OCI-LY3 (cell line): ENCODE data around the gene LAMC2.
A peak's percentile ranks its signal among the peaks of the same experiment; 100 is the strongest.

Experiments
- H2AFZ ChIP-seq: fragments of 200-600, 300-600 bp; shearing (Covaris generic); 2 replicates; pipeline ENCODE4 v1.6.0; 2014; ENCODE audit warnings: antibody characterized with exemption, low read depth, low read length
- H3K27ac ChIP-seq: fragments of 200-600, 300-600 bp; sonication (generic); 2 replicates; pipeline ENCODE4 v1.5.1; 2014; ENCODE audit warnings: mild to moderate bottlenecking, low read length, moderate library complexity, mixed read lengths
- H3K27me3 ChIP-seq: fragments of 200-600, 300-600 bp; sonication (generic); 2 replicates; pipeline ENCODE4 v1.6.1; 2014; ENCODE audit warnings: low read depth, low read length, mixed read lengths
- H3K36me3 ChIP-seq: fragments of 200-600, 300-600 bp; sonication (generic); replicated peaks from 2 replicates; pipeline ENCODE3; 2014; ENCODE audit warnings: low read depth, low read length, mixed read lengths
- H3K4me1 ChIP-seq: fragments of 300-600, 200-600 bp; sonication (generic); 2 replicates; pipeline ENCODE4 v1.6.1; 2014; ENCODE audit warnings: low read length, mixed read lengths
- H3K4me2 ChIP-seq: fragments of 200-600, 300-600 bp; sonication (generic); 2 replicates; pipeline ENCODE4 v1.6.1; 2014; ENCODE audit warnings: low read length, mixed read lengths
- H3K4me3 ChIP-seq: fragments of 300-600, 200-600 bp; sonication (generic); 2 replicates; pipeline ENCODE4 v1.5.1; 2014; ENCODE audit warnings: antibody characterized with exemption, mild to moderate bottlenecking, low read length, moderate library complexity
- H3K79me2 ChIP-seq: fragments of 300-600, 200-600 bp; shearing (Covaris generic); 2 replicates; pipeline ENCODE4 v1.6.1; 2014; ENCODE audit warnings: mild to moderate bottlenecking, low read length, mixed read lengths
- H3K9ac ChIP-seq: fragments of 300-600, 200-600 bp; shearing (Covaris generic); 2 replicates; pipeline ENCODE4 v1.6.0; 2014; ENCODE audit warnings: mild to moderate bottlenecking, low read length, moderate library complexity
- H3K9me3 ChIP-seq: fragments of 200-600, 300-600 bp; shearing (Covaris generic); 2 replicates; pipeline ENCODE4 v1.6.1; 2014; ENCODE audit warnings: low read length, mixed read lengths; ENCODE audit not compliant: insufficient read depth
- H4K20me1 ChIP-seq: fragments of 200-600, 300-600 bp; sonication (generic); 2 replicates; pipeline ENCODE4 v1.6.1; 2016; ENCODE audit warnings: low read length, mixed read lengths; ENCODE audit not compliant: insufficient read depth
- EZH2phosphoT487 ChIP-seq: fragments of 200-600 bp; shearing (Covaris generic); IDR thresholded peaks from 2 replicates; pipeline ENCODE4 v1.6.1; 2018; ENCODE audit warnings: antibody characterized with exemption, mixed run types, low read depth
- TF ChIP-seq, protein P1 (sequence below): fragments of 200-600, 300-600 bp; sonication (generic); IDR thresholded peaks from 2 replicates; pipeline ENCODE4 v1.5.1; 2014; ENCODE audit warnings: antibody characterized with exemption, low read length, low read depth

The LAMC2 gene

DNA sequence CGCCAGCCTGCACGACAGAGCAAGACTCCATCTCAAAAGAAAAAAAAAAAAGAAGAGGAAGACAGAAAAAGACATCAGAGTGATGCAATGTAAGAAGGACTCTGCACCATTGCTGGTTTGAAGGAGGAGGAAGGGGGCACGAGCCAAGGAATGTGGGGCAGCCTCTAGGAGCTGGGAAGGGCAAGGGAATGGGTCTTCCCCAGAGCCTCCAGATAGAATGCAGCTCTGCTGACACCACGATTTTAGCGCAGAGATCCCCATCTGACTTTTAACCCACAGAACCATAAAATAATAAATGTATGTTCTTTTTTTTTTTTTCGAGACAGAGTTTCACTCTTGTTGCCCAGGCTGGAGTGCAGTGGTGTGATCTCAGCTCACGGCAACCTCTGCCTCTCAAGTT is 33.9 kb upstream of the LAMC2 start:
- no peak overlapping the region for H3K9ac ChIP-seq
- no peak overlapping the region for H3K4me3 ChIP-seq
- no peak overlapping the region for H3K27ac ChIP-seq
- H3K36me3 ChIP-seq: no peaks in the 10 kb centered on the region
- no peak overlapping the region for H2AFZ ChIP-seq
- no peaks in the 10 kb centered on the region for H3K27me3 ChIP-seq
- peaks cover 14% of the 10 kb centered on the region for H3K4me1 ChIP-seq
- peak overlapping the region; percentile 8; the same call in 1 of the 2 replicates for H3K4me2 ChIP-seq
- TF ChIP-seq EZH2phosphoT487: no peak
- TF ChIP-seq, protein P1, sequence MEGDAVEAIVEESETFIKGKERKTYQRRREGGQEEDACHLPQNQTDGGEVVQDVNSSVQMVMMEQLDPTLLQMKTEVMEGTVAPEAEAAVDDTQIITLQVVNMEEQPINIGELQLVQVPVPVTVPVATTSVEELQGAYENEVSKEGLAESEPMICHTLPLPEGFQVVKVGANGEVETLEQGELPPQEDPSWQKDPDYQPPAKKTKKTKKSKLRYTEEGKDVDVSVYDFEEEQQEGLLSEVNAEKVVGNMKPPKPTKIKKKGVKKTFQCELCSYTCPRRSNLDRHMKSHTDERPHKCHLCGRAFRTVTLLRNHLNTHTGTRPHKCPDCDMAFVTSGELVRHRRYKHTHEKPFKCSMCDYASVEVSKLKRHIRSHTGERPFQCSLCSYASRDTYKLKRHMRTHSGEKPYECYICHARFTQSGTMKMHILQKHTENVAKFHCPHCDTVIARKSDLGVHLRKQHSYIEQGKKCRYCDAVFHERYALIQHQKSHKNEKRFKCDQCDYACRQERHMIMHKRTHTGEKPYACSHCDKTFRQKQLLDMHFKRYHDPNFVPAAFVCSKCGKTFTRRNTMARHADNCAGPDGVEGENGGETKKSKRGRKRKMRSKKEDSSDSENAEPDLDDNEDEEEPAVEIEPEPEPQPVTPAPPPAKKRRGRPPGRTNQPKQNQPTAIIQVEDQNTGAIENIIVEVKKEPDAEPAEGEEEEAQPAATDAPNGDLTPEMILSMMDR: no peak
- H3K9me3 ChIP-seq: no peaks in the 10 kb centered on the region
- H3K79me2 ChIP-seq: no peaks in the 10 kb centered on the region
- H4K20me1 ChIP-seq: no peaks in the 10 kb centered on the region

DNA sequence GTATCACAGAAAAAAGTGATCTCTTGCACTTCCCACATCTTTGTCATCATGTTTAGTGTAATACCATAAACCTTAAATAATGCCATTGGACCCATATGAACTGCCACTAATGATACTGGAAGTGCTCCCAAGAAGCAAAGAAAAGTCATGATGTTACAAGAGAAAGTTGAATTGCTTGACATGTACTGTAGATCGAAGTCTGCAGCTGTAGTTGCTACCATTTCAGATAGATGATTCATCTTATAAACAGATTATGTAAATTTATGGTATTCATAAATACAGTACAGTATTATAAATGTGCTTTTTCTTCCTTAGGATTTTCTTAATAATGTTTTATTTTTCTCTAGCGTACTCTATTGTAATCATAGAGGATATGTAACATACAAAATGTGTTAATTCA is 30.1 kb upstream of the LAMC2 start:
- no peak overlapping the region for H3K4me3 ChIP-seq
- TF ChIP-seq EZH2phosphoT487: no peak
- TF ChIP-seq, protein P1: no peak
- H3K4me1 ChIP-seq: peaks cover 7% of the 10 kb centered on the region
- H3K79me2 ChIP-seq: no peaks in the 10 kb centered on the region
- H2AFZ ChIP-seq: no peak overlapping the region
- H3K4me2 ChIP-seq: no peak overlapping the region
- H4K20me1 ChIP-seq: no peaks in the 10 kb centered on the region
- no peaks in the 10 kb centered on the region for H3K27me3 ChIP-seq
- no peaks in the 10 kb centered on the region for H3K36me3 ChIP-seq
- H3K27ac ChIP-seq: no peak overlapping the region
- no peaks in the 10 kb centered on the region for H3K9me3 ChIP-seq
- H3K9ac ChIP-seq: no peak overlapping the region

DNA sequence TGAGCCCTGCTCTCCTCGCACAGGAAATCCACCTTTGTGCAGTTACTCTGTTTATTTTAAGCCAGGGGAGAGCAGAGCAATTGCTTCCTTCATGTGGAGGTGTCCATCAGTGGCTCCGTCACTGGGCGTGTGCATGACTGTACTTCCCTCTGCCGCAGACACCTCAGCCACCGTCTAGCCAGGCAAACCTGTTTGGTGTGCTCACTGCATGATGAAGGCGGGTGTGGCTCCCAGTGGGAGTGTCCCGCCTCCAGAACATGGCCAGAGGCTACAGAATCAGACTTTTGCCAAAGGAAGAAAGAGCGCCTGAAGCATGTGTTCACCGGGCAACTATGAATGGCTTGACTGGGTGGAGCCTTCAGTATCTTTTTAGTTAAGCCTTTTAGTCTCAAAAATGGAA is 26.1 kb upstream of the LAMC2 start:
- Histone ChIP-seq H3K4me1 (no peaks in the 10 kb centered on the region), H3K9ac (no peak overlapping the region), H3K4me3 (no peak overlapping the region), H3K27me3 (0 out of 2 replicates have a peak, but pooled peaks cover 3% of the 10 kb centered on the region), H3K4me2 (no peak overlapping the region), H3K9me3 (no peaks in the 10 kb centered on the region), H3K79me2 (no peaks in the 10 kb centered on the region), H3K27ac (no peak overlapping the region), H4K20me1 (no peaks in the 10 kb centered on the region), H3K36me3 (no peaks in the 10 kb centered on the region), H2AFZ (no peak overlapping the region)
- TF ChIP-seq, protein P1: no peak
- TF ChIP-seq EZH2phosphoT487: no peak

GRCh38 chr1:183161391-183161790 is 24.7 kb upstream of the LAMC2 start:
- H3K9ac ChIP-seq: no peak overlapping the region
- H2AFZ ChIP-seq: no peak overlapping the region

More at GRCh38 chr1:183161391-183161790, 24.7 kb upstream of the LAMC2 start:
- Histone ChIP-seq H3K4me3 (no peak overlapping the region), H3K9me3 (no peaks in the 10 kb centered on the region), H3K36me3 (no peaks in the 10 kb centered on the region), H4K20me1 (no peaks in the 10 kb centered on the region), H3K27me3 (0 out of 2 replicates have a peak, but pooled peaks cover 3% of the 10 kb centered on the region), H3K27ac (no peak overlapping the region), H3K4me1 (no peaks in the 10 kb centered on the region), H3K79me2 (no peaks in the 10 kb centered on the region), H3K4me2 (no peak overlapping the region)
- TF ChIP-seq EZH2phosphoT487: no peak
- TF ChIP-seq, protein P1: no peak
